ENCODE measurements around the gene CUL7.

DNA sequence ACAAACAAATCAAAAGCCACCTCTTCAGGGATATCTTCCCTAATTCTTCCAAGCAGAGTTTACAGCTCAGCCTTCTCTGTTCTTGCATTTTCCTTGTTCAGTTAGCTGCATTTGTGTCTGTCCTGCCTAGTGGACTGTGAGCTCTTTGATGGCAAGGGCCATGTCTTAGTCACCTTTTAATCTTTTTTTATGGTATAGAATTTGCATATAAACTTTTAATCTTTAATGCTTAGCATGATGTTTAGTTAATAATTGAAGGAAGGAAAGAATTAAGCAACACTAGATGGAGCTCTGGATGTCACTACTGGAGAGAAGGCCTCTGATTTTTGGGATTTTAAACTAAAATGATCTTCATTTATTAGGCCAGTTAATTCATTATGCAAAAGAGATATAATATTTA is 57.1 kb downstream of the CUL7 start:
- no peak for TF ChIP-seq EZH2phosphoT487 (IDR thresholded peaks at IDR 0.05; ENCODE audit: borderline replicate concordance)
- TF ChIP-seq, protein P1, sequence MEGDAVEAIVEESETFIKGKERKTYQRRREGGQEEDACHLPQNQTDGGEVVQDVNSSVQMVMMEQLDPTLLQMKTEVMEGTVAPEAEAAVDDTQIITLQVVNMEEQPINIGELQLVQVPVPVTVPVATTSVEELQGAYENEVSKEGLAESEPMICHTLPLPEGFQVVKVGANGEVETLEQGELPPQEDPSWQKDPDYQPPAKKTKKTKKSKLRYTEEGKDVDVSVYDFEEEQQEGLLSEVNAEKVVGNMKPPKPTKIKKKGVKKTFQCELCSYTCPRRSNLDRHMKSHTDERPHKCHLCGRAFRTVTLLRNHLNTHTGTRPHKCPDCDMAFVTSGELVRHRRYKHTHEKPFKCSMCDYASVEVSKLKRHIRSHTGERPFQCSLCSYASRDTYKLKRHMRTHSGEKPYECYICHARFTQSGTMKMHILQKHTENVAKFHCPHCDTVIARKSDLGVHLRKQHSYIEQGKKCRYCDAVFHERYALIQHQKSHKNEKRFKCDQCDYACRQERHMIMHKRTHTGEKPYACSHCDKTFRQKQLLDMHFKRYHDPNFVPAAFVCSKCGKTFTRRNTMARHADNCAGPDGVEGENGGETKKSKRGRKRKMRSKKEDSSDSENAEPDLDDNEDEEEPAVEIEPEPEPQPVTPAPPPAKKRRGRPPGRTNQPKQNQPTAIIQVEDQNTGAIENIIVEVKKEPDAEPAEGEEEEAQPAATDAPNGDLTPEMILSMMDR (conservative IDR thresholded peaks at IDR 0.05; ENCODE audit: low read length) = no peak
